ENCODE results near the gene OR10AD1. TPM values are rescaled to one million over a fixed set of nuclear protein-coding genes. Genes with fewer than 3 reads are reported as not detected.
"Not testable (repeated sequence)": the region's sequence is repeated elsewhere in the genome, so short reads cannot be mapped to it uniquely, and the experiment has no call there.

The OR10AD1 gene
- total RNA-seq = not detected

DNA sequence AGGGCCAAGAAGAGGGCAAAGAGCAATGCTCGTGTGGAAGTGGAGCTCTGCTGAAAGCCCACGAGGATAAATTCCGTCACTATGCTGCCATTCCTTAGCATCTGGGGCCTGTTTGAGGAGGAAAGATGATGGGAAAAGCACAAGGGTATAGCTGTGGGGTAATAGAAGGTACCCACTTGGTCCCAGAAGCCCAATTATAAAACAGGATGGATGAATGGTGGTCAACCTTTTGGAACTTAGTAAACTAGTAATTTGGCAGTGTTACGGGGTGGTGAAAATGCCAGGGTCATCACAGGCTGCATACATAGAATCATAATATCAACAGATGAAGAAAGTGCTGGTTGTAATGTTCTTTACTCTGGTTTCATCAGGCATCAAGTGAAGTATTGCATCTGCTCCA is at the start of gene OR10AD1:
OR10AD1 (minus strand) TSS at position 101 of the 400 bp plus-strand sequence; CDS start at position 101, 0 bp downstream.
- Mint-ChIP-seq H3K4me3 (no peak within 1 kb of the TSS), H3K9me3 (ENCODE audit: low read depth) (peaks cover 30% of the 10 kb centered on the region)
- intact Hi-C loops (cut with DNase I, micrococcal nuclease) = no loop called here

DNA sequence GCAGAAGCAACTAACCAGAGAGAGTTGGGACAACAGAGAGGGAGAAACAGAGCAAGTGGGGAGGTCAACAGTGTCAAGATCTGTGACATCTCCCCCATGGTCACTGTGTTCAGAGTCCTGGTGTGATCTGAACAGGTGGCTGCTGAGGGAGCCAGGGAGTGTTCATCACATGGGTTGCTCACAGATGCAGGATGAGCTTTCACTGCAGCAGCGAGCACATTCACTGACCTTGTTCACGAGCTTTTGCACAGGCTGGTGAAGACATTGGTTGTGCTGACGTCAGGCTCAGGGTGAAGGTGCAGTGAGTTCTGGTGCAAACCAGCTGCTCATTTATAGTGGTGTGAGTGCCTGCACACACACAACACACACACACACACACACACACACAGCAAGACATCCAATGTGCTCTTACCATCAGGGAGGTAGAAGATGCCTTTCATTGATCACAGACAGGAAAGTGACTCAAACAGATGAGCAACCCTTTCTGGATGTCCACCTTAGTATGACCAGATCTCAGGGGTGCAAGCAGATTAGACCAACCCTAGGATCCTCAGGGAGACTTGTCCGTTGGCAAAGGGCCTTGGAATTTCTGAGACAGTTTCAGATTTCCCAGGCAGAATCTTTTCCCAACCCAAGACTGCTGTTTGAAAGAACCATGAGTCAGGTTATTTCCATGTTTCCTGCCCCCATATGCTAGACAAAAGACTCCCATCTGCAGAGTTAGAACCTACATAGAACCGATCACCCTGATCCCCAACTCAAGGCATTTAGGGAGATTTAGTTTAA is 44.3 kb upstream of the OR10AD1 start:
- H3K27ac Mint-ChIP-seq = no peak overlapping the region
- peaks cover 2% of the 10 kb centered on the region for H3K9me3 Mint-ChIP-seq (ENCODE audit: low read depth)
- no peaks in the 10 kb centered on the region for H3K36me3 Mint-ChIP-seq (ENCODE audit: low read depth)
- no peak for ATAC-seq
- CTCF ChIA-PET = no interaction called here
- POLR2A ChIA-PET = no interaction called here
- H3K4me1 Mint-ChIP-seq = no peaks in the 10 kb centered on the region
- DNase-seq = no peak
- intact Hi-C loops (cut with DNase I, micrococcal nuclease) = no loop called here
- peaks cover 2% of the 10 kb centered on the region for H3K27me3 Mint-ChIP-seq
- H3K4me3 Mint-ChIP-seq = no peak overlapping the region

More for the DNA sequence above, at the start of gene OR10AD1:
- Mint-ChIP-seq H3K27me3 (no peaks in the 10 kb centered on the region), H3K27ac (no peak within 1 kb of the TSS), H3K36me3 (ENCODE audit: low read depth) (peaks cover 63% of the 10 kb centered on the region), H3K4me1 (peaks cover 22% of the 10 kb centered on the region)
- no peak for ATAC-seq
- CTCF ChIA-PET = interaction anchor here (0.5 to 0.7 kb wide), 3 partner anchors 20 to 187 kb away, joined by 3 to 4 read pairs (median 3); no protein-coding TSS in a partner anchor
- POLR2A ChIA-PET = no interaction called here
- DNase-seq = no peak

GRCh38 chr12:48237162-48237561 is 34.1 kb upstream of the OR10AD1 start:
- no peaks in the 10 kb centered on the region for H3K4me1 Mint-ChIP-seq
- no peak overlapping the region for H3K4me3 Mint-ChIP-seq
- ChIA-PET CTCF (interaction anchor here (0.7 to 1.2 kb wide), 3 partner anchors 38 to 248 kb away, joined by 3 to 5 read pairs (median 3); no protein-coding TSS in a partner anchor), POLR2A (no interaction called here)
- H3K36me3 Mint-ChIP-seq (ENCODE audit: low read depth) = peaks cover 2% of the 10 kb centered on the region
- DNase-seq (no peak), ATAC-seq (no peak)
- H3K9me3 Mint-ChIP-seq (ENCODE audit: low read depth) = peaks cover 7% of the 10 kb centered on the region
- H3K27ac Mint-ChIP-seq = no peak overlapping the region
- peaks cover 3% of the 10 kb centered on the region for H3K27me3 Mint-ChIP-seq
- intact Hi-C loops (cut with DNase I, micrococcal nuclease) = no loop called here

DNA sequence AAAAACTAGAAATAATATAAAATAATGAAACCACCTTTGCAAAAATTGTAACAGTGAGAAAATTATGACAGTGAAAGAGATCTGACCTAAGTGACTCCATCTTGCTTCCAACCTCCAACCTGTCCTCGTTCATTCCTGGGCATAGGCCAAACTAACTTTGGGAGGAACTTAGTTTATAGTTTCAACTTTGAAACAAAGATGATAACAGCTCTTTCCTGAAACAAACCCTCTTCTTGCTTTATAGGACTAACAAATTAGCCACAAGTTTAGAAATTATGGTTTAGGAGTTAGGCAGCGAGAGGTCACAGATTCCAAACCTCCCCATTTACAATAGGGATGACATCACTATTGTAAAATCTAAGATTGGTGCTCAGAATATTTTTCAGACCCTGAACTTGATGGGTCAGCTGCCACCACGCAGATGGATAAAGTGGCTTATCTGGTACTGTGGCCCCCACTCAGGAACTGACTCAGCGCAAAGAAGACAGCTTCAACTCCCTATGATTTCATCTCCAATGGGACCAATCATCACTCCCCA is 32.8 kb upstream of the OR10AD1 start:
- DNase-seq (no peak), ATAC-seq (no peak)
- H3K27me3 Mint-ChIP-seq = peaks cover 3% of the 10 kb centered on the region
- ChIA-PET CTCF (interaction anchor here (0.6 kb wide), 1 partner anchor 266 kb away, joined by 4 read pairs; no protein-coding TSS in a partner anchor), POLR2A (no interaction called here)
- no peaks in the 10 kb centered on the region for H3K4me1 Mint-ChIP-seq
- no peaks in the 10 kb centered on the region for H3K9me3 Mint-ChIP-seq (ENCODE audit: low read depth)
- H3K36me3 Mint-ChIP-seq (ENCODE audit: low read depth) = no peaks in the 10 kb centered on the region
- H3K27ac Mint-ChIP-seq = no peak overlapping the region
- H3K4me3 Mint-ChIP-seq = no peak overlapping the region
- intact Hi-C loops (cut with DNase I, micrococcal nuclease) = no loop called here

DNA sequence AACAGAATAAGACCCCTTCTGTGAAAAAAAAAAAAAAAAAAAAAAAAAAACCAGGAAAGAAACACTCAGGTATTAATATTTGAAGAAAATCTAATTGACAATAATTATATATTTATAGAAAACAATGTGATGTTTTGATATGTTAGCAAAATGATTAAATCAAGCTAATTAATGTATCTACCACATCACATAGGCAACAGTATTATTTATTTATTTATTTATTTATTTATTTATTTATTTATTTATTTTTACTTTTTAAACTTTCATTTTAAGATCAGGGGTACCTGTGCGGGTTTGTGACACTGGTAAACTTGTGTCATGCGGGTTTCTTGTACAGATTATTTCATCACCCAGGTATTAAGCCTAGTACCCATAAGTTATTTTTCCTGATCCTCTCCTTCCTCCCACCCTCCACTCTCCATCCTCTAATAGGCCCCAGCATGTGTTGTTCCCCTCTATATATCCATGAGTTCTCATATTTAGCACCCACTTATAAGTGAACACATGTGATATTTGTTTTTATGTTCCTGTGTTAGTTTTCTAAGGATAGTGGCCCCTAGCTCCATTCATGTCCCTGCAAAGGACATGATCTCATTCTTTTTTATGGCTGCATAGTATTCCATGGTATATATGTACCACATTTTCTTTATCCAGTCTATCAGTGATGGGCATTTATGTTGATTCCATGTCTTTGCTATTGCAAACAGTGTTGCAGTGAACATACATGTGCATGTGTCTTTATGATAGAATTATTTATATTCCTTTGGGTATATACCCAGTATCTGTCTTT is 28.3 kb upstream of the OR10AD1 start:
- POLR2A ChIA-PET; DNase-seq; H3K4me1 Mint-ChIP-seq; intact Hi-C loops (cut with DNase I, micrococcal nuclease); H3K9me3 Mint-ChIP-seq (ENCODE audit: low read depth); H3K27ac Mint-ChIP-seq; H3K36me3 Mint-ChIP-seq (ENCODE audit: low read depth); H3K4me3 Mint-ChIP-seq; ATAC-seq: not testable (repeated sequence)
- CTCF ChIA-PET = interaction anchor here (0.7 to 1.1 kb wide), 3 partner anchors 31 to 464 kb away, joined by 4 to 5 read pairs (median 5); no protein-coding TSS in a partner anchor
- H3K27me3 Mint-ChIP-seq = peaks cover 20% of the 10 kb centered on the region

DNA sequence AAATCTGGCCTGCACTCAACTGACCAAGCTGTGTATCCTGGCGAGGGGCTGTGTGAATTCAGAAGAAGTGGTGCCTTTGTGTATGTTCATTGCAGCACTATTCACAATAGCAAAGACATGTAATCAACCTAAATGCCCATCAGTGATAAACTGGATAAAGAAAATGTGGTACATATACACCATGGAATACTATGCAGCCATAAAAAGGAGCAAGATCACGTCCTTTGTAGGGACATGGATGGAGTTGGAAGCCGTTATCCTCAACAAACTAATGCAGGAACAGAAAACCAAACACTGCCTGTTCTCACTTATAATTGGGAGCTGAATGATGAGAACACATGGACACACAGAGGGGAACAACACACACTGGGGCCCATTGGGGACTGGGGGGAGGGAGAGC is 21.4 kb upstream of the OR10AD1 start:
- intact Hi-C loops (cut with DNase I, micrococcal nuclease); ATAC-seq; H3K27ac Mint-ChIP-seq; H3K4me3 Mint-ChIP-seq; DNase-seq; H3K36me3 Mint-ChIP-seq (ENCODE audit: low read depth); POLR2A ChIA-PET; H3K9me3 Mint-ChIP-seq (ENCODE audit: low read depth); H3K4me1 Mint-ChIP-seq: not testable (repeated sequence)
- H3K27me3 Mint-ChIP-seq = peaks cover 23% of the 10 kb centered on the region
- CTCF ChIA-PET = interaction anchor here (0.5 kb wide), 1 partner anchor 68 kb away, joined by 4 read pairs; no protein-coding TSS in a partner anchor

- no peak overlapping the region for H3K27ac Mint-ChIP-seq
- no peaks in the 10 kb centered on the region for H3K4me1 Mint-ChIP-seq
- DNase-seq (no peak), ATAC-seq (no peak)
- CTCF ChIA-PET = interaction anchor here (0.8 to 1.3 kb wide), 5 partner anchors 9 to 234 kb away, joined by 3 to 6 read pairs (median 3); no protein-coding TSS in a partner anchor
- intact Hi-C loops (cut with DNase I, micrococcal nuclease) = no loop called here
- H3K27me3 Mint-ChIP-seq = peaks cover 6% of the 10 kb centered on the region
- no peaks in the 10 kb centered on the region for H3K9me3 Mint-ChIP-seq (ENCODE audit: low read depth)
- POLR2A ChIA-PET = interaction anchor here (0.7 kb wide), 1 partner anchor 115 kb away, joined by 3 read pairs; no protein-coding TSS in a partner anchor
- no peaks in the 10 kb centered on the region for H3K36me3 Mint-ChIP-seq (ENCODE audit: low read depth)
- no peak overlapping the region for H3K4me3 Mint-ChIP-seq
Measured at GRCh38 chr12:48221645-48222044, 18.6 kb upstream of the OR10AD1 start.

DNA sequence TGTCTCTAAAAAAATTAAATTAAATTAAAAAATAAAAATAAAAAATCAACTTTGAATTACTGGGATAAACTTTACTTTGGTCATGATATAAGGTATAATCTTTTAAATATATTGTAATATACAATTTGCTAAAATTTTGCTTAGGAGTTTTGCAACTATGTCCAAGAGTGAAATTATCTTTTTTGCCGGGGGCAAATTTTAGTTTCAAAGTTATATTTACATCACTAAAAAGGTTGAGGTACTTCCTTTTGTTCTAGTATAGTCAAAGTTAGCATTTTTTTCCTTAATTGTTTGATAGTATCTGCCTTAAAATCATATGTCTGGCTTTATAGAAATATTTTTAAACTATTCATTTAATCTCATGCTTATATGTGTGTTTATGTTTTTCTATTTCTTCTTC is 17.6 kb upstream of the OR10AD1 start:
- Mint-ChIP-seq H3K4me1 (no peaks in the 10 kb centered on the region), H3K4me3 (no peak overlapping the region), H3K9me3 (ENCODE audit: low read depth) (no peaks in the 10 kb centered on the region), H3K36me3 (ENCODE audit: low read depth) (no peaks in the 10 kb centered on the region), H3K27me3 (peaks cover 4% of the 10 kb centered on the region), H3K27ac (no peak overlapping the region)
- intact Hi-C loops (cut with DNase I, micrococcal nuclease) = no loop called here
- no peak for DNase-seq
- CTCF ChIA-PET = interaction anchor here (0.9 kb wide), 1 partner anchor 82 kb away, joined by 3 read pairs; no protein-coding TSS in a partner anchor
- ATAC-seq = no peak
- POLR2A ChIA-PET = no interaction called here

- POLR2A ChIA-PET = no interaction called here
- Mint-ChIP-seq H3K4me1 (no peaks in the 10 kb centered on the region), H3K9me3 (ENCODE audit: low read depth) (no peaks in the 10 kb centered on the region)
Measured at GRCh38 chr12:48219631-48220030, 16.5 kb upstream of the OR10AD1 start.

DNA sequence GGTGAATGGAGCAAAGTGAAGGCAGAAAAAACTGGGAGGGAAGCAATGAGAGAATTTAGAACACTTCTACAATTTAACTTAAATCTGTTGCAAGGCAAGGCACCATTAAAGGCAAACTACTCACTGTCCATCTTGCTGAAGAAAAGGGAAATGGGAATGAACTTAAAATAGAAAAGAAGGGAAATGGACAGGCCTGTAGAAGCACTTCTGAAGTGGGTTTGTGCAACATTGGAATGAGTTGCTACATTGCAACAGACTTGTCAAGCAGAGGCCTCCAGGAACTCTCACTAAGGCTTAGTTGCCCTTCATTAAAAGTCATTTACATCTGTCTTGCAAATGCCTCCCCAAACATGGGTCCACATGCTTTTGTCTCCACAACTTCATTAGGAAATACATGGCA is 13.7 kb upstream of the OR10AD1 start:
- ChIA-PET POLR2A (no interaction called here), CTCF (no interaction called here)
- no peak overlapping the region for H3K27ac Mint-ChIP-seq
- no peak for ATAC-seq
- H3K9me3 Mint-ChIP-seq (ENCODE audit: low read depth) = no peaks in the 10 kb centered on the region
- peaks cover 7% of the 10 kb centered on the region for H3K4me1 Mint-ChIP-seq
- no peak for DNase-seq
- no peak overlapping the region for H3K4me3 Mint-ChIP-seq
- intact Hi-C loops (cut with DNase I, micrococcal nuclease) = no loop called here
- no peaks in the 10 kb centered on the region for H3K36me3 Mint-ChIP-seq (ENCODE audit: low read depth)
- H3K27me3 Mint-ChIP-seq = peaks cover 6% of the 10 kb centered on the region

More at GRCh38 chr12:48219631-48220030, 16.5 kb upstream of the OR10AD1 start:
- Mint-ChIP-seq H3K27me3 (peaks cover 3% of the 10 kb centered on the region), H3K36me3 (ENCODE audit: low read depth) (no peaks in the 10 kb centered on the region), H3K4me3 (no peak overlapping the region), H3K27ac (no peak overlapping the region)
- no peak for DNase-seq
- ATAC-seq = no peak
- intact Hi-C loops (cut with DNase I, micrococcal nuclease) = no loop called here
- CTCF ChIA-PET = no interaction called here

GRCh38 chr12:48209495-48209894 is 6.4 kb upstream of the OR10AD1 start:
- H3K4me3 Mint-ChIP-seq; H3K27me3 Mint-ChIP-seq; H3K27ac Mint-ChIP-seq; DNase-seq; intact Hi-C loops (cut with DNase I, micrococcal nuclease); H3K4me1 Mint-ChIP-seq; POLR2A ChIA-PET; CTCF ChIA-PET; ATAC-seq: not testable (repeated sequence)
- Mint-ChIP-seq H3K36me3 (ENCODE audit: low read depth) (peaks cover 19% of the 10 kb centered on the region), H3K9me3 (ENCODE audit: low read depth) (peaks cover 20% of the 10 kb centered on the region)
